Glutamatergic neuron (in vitro differentiated cells): ENCODE results near the gene CHST9. TPM values are rescaled to one million over a fixed set of nuclear protein-coding genes. Genes with fewer than 3 reads are reported as not detected.
A peak's percentile ranks its signal among the peaks of the same experiment; 100 is the strongest.
"Not testable (repeated sequence)": the region's sequence is repeated elsewhere in the genome, so short reads cannot be mapped to it uniquely, and the experiment has no call there.

Experiments
- DNase-seq: peaks from one replicate; pipeline ENCODE4 v3.0.0; 2022
- H3K27ac Mint-ChIP-seq: one replicate; pipeline ENCODE4 v1.8.0; 2020; ENCODE audit warnings: mild to moderate bottlenecking, mixed read lengths, inconsistent platforms; ENCODE audit not compliant: unreplicated experiment
- H3K27me3 Mint-ChIP-seq: one replicate; pipeline ENCODE4 v1.8.0; 2020; ENCODE audit warnings: mild to moderate bottlenecking, moderate library complexity, mixed read lengths, inconsistent platforms; ENCODE audit not compliant: unreplicated experiment
- H3K36me3 Mint-ChIP-seq: one replicate; pipeline ENCODE4 v1.8.0; 2020; ENCODE audit warnings: mild to moderate bottlenecking, mixed read lengths, inconsistent platforms; ENCODE audit not compliant: unreplicated experiment
- H3K4me1 Mint-ChIP-seq: one replicate; pipeline ENCODE4 v1.8.0; 2020; ENCODE audit warnings: mild to moderate bottlenecking, low read depth, mixed read lengths, inconsistent platforms; ENCODE audit not compliant: unreplicated experiment
- H3K4me3 Mint-ChIP-seq: one replicate; pipeline ENCODE4 v1.8.0; 2020; ENCODE audit warnings: mild to moderate bottlenecking, mixed read lengths, inconsistent platforms; ENCODE audit not compliant: unreplicated experiment
- H3K9me3 Mint-ChIP-seq: one replicate; pipeline ENCODE4 v1.8.0; 2020; ENCODE audit warnings: mild to moderate bottlenecking, moderate library complexity, mixed read lengths, inconsistent platforms; ENCODE audit not compliant: unreplicated experiment
- long read RNA-seq: library from polyadenylated mRNA; unstranded; transcript quantifications from one replicate; pipeline ENCODE4 v2.0.0, GENCODE V29; 2020; ENCODE audit not compliant: unreplicated experiment
- total RNA-seq: library from RNA; stranded (reverse); fragmentation: NEBNext Ultra II Directional; extraction: Animal tissue kit (Norgen Biotek cat#: 25700); gene quantifications from one replicate; pipeline ENCODE4 v1.2.1, GENCODE V29; 2021; ENCODE audit not compliant: unreplicated experiment
- TF ChIP-seq, protein P1 (sequence below): fragments of 200-600 bp; sonication (generic); IDR thresholded peaks from one replicate; pipeline ENCODE4 v1.5.0; 2021; ENCODE audit not compliant: partially characterized antibody, unreplicated experiment

The CHST9 gene, protein sequence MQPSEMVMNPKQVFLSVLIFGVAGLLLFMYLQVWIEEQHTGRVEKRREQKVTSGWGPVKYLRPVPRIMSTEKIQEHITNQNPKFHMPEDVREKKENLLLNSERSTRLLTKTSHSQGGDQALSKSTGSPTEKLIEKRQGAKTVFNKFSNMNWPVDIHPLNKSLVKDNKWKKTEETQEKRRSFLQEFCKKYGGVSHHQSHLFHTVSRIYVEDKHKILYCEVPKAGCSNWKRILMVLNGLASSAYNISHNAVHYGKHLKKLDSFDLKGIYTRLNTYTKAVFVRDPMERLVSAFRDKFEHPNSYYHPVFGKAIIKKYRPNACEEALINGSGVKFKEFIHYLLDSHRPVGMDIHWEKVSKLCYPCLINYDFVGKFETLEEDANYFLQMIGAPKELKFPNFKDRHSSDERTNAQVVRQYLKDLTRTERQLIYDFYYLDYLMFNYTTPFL
- total RNA-seq: not detected
- long read RNA-seq: 0 reads

DNA sequence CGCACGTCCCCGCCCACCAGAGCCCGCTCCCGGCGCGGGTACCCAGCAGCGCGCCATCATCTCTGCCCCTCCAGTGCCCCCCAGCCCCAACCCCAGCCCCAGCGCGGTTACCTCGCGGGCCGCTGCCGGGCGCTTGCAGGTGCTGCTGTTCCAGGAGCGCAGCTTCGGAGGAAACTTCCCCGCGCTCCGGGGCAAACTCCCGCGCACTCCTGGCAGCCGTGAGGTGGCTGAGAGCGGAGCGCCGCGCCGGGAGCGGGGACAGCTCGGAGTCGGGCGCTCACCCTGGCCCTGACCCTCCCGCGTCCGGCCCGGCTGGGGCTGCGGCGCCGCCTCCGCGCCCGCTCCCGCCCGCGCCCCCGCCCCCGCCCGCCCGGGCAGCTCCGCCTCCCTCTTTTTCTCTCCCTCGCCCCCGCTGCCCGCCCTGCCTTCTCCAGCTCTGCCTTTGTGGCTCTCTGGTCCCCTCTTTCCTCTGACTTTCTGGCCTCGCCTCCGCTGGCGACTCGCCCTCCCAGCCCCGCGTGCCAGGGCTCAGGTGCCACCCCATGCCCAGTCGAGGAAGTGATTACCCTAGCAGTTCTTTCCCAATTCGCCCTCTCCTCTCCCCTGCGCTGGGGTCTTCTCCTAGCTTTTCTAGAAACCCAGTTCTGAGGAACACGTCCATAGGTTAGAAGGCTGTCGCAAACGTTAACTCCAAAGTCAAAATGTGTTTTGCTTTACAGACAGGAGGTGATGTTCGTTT lies at the start of gene CHST9:
Gene CHST9, minus strand, starts transcription at position 284 of the 739 bp plus-strand sequence. CDS start 42,499 bp downstream, outside the sequence.
- Mint-ChIP-seq H3K36me3 (no peaks in the 10 kb centered on the region), H3K27ac (no peak within 1 kb of the TSS), H3K4me3 (peak within 1 kb of the TSS; percentile 86), H3K4me1 (no peaks in the 10 kb centered on the region), H3K9me3 (peaks cover 2% of the 10 kb centered on the region), H3K27me3 (peaks cover 6% of the 10 kb centered on the region)
- TF ChIP-seq, protein P1, sequence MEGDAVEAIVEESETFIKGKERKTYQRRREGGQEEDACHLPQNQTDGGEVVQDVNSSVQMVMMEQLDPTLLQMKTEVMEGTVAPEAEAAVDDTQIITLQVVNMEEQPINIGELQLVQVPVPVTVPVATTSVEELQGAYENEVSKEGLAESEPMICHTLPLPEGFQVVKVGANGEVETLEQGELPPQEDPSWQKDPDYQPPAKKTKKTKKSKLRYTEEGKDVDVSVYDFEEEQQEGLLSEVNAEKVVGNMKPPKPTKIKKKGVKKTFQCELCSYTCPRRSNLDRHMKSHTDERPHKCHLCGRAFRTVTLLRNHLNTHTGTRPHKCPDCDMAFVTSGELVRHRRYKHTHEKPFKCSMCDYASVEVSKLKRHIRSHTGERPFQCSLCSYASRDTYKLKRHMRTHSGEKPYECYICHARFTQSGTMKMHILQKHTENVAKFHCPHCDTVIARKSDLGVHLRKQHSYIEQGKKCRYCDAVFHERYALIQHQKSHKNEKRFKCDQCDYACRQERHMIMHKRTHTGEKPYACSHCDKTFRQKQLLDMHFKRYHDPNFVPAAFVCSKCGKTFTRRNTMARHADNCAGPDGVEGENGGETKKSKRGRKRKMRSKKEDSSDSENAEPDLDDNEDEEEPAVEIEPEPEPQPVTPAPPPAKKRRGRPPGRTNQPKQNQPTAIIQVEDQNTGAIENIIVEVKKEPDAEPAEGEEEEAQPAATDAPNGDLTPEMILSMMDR: no peak
- peak; percentile 53 for DNase-seq

DNA sequence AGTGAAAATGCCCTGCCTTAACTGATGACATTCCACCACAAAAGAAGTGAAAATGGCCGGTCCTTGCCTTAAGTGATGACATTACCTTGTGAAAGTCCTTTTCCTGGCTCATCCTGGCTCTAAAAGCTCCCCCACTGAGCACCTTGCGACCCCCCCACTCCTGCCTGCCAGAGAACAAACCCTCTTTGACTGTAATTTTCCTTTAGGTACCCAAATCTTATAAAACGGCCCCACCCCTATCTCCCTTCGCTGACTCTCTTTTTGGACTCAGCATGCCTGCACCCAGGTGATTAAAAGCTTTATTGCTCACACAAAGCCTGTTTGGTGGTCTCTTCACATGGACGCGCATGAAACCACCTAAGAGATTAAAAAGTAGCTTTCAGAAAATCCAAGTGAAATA lies 47.2 kb upstream of the CHST9 start:
- H3K4me1 Mint-ChIP-seq, H3K27ac Mint-ChIP-seq, H3K27me3 Mint-ChIP-seq, H3K36me3 Mint-ChIP-seq, DNase-seq, H3K9me3 Mint-ChIP-seq, H3K4me3 Mint-ChIP-seq: not testable (repeated sequence)

DNA sequence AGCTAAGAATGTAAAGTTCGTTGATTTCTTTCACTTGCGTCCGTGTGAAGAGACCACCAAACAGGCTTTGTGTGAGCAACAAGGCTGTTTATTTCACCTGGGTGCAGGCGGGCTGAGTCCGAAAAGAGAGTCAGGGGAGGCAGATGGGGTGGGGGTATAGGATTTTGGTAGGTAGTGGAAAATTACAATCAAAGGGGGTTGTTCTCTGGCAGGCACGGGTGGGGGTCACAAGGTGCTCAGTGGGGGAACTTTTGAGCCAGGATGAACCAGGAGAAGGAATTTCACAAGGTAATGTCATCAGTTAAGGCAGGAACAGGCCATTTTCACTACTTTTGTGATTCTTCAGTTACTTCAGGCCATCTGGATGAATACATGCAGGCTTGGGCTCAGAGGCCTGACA lies 46.6 kb upstream of the CHST9 start:
- not testable (repeated sequence) for H3K36me3 Mint-ChIP-seq, H3K4me1 Mint-ChIP-seq, H3K27me3 Mint-ChIP-seq, H3K4me3 Mint-ChIP-seq, H3K27ac Mint-ChIP-seq, DNase-seq, H3K9me3 Mint-ChIP-seq

DNA sequence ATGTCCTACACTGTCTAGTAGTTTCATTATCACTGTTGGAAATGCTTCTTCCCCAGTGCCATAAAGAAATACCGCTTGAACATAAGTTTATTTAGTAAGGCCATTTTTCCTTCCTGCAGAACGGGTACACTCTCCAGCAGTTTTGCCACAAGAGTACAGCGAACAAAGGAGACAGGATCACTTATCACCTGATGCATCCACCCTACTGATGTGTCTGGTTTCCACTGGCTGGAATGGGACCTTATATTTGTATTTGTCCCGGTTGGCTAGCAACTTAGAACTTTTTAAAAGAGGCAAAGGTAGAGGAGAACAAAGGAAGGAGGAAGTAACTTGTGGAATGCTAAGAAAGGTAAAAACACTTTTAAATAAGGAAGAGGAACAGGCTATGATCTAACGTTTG lies 46.1 kb upstream of the CHST9 start:
- not testable (repeated sequence) for H3K4me3 Mint-ChIP-seq, H3K4me1 Mint-ChIP-seq, H3K36me3 Mint-ChIP-seq, H3K27ac Mint-ChIP-seq, H3K9me3 Mint-ChIP-seq, H3K27me3 Mint-ChIP-seq, DNase-seq

DNA sequence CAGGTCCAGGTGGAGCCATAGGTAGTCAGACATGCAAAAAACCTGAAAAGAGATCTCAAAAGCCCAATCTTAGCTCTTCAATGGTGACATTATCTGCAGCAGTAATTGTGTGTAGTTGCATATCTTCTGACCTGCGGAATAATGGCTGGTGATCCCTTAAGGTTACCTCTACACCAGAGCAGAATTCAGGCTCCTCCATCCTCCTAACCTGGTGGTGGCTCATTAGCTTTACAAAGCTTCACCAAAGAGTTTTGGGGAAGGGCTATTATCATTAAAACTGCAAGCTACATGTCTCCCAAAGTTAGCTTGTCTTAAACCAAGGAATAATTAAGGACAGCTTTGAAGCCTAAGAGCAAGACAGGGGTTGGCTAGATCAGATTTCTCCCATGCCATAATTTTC lies 42.6 kb upstream of the CHST9 start:
- TF ChIP-seq, protein P1: no peak
- Mint-ChIP-seq H3K9me3 (no peaks in the 10 kb centered on the region), H3K27ac (no peak overlapping the region), H3K27me3 (no peaks in the 10 kb centered on the region), H3K4me1 (peaks cover 7% of the 10 kb centered on the region), H3K4me3 (no peak overlapping the region), H3K36me3 (no peaks in the 10 kb centered on the region)
- no peak for DNase-seq

DNA sequence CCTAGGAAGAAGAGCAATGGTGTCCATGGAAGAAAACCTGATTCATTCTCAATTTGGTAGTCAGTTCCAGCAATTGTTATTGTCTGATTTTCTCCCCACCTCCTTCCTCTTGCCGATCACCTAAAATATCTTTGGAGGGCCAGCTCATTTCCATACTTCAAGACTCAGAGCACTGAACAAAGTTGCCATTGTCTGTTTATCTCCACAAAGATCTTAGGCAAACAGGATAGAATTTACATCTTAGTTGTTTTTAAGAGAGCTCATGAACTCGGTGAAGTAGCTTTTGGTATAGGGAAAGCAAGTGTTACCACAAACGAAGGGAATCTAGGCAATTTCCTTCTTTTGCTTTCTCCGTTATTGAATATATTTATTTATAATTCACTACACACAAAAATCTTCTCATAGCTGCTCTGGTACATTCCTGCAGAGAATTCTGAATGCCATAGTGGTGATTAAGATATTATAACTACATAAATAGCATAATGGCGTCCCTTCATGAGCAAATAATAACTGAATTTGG lies 41.5 kb upstream of the CHST9 start:
- TF ChIP-seq, protein P1: no peak
- no peaks in the 10 kb centered on the region for H3K27me3 Mint-ChIP-seq
- no peaks in the 10 kb centered on the region for H3K36me3 Mint-ChIP-seq
- DNase-seq: no peak
- H3K4me1 Mint-ChIP-seq: peaks cover 7% of the 10 kb centered on the region
- H3K9me3 Mint-ChIP-seq: no peaks in the 10 kb centered on the region
- H3K27ac Mint-ChIP-seq: no peak overlapping the region
- no peak overlapping the region for H3K4me3 Mint-ChIP-seq
